ENCODE results near the gene DDX19B. TPM values are rescaled to one million over a fixed set of nuclear protein-coding genes. Genes with fewer than 3 reads are reported as not detected.

DDX19B gene
- polyA plus RNA-seq, 3 donors: 29.2 to 33.0 (median 31.9) TPM

GRCh38 chr16:70250748-70251628 is 48.0 kb upstream of the DDX19B start:
- peaks cover 11 to 20% of the 10 kb centered on the region in 2 donors for H3K4me1 ChIP-seq (ENCODE audit: control insufficient read depth in 1 of 2, insufficient read depth in 2 of 2, low read length in 2 of 2)
- 2% methylated on average over 92 of the region's 92 CpGs for WGBS (ENCODE audit: insufficient coverage)
- peak overlapping the region; percentile 76 for H2AFZ ChIP-seq (ENCODE audit: insufficient read depth, low read depth, low read length, poor library complexity, severe bottlenecking)
- peak overlapping the region; percentile 77 to 87 for H3K4me3 Mint-ChIP-seq
- H3K27ac ChIP-seq (ENCODE audit: low read depth in 1 of 2, low read length in 2 of 2): peak overlapping the region; percentile 57 to 83
- H3K27me3 Mint-ChIP-seq (ENCODE audit: low read depth in 3 of 3): no peaks in the 10 kb centered on the region
- peaks cover 33% of the 10 kb centered on the region for H3K79me2 ChIP-seq (ENCODE audit: insufficient read depth, low read length)
- peak overlapping the region; percentile 88 for H3K4me2 ChIP-seq (replicated peaks; ENCODE audit: extremely low read depth, low read length, poor library complexity, severe bottlenecking)
- intact Hi-C loops (cut with micrococcal nuclease): no loop called here
- H3K9me3 Mint-ChIP-seq: peaks cover 0 to 4% (median 0%) of the 10 kb centered on the region in 7 donors
- H3K27ac Mint-ChIP-seq: peak overlapping the region in 3 of 7 donors; percentile 9 to 59 (median 57)
- peaks cover 18 to 42% of the 10 kb centered on the region in 2 donors for H3K36me3 Mint-ChIP-seq
- H3K4me1 Mint-ChIP-seq: peaks cover 24% of the 10 kb centered on the region
- H4K20me1 ChIP-seq (ENCODE audit: insufficient read depth, low read length): peaks cover 16% of the 10 kb centered on the region
- H3K4me3 ChIP-seq (replicated peaks in 1 of 3; ENCODE audit: low read depth in 2 of 3, low read length in 3 of 3): peak overlapping the region; percentile 38 to 86 (median 81)
- peak overlapping the region; percentile 89 for H3K9ac ChIP-seq (ENCODE audit: insufficient read depth, low read length, poor library complexity, severe bottlenecking)
- peak; percentile 5 to 48 (median 12) for DNase-seq
- peaks cover 9 to 18% of the 10 kb centered on the region in 2 donors for H3K36me3 ChIP-seq (replicated peaks in 1 of 2; ENCODE audit: control insufficient read depth in 1 of 2, insufficient read depth in 2 of 2, low read length in 2 of 2)
- no peaks in the 10 kb centered on the region for H3K27me3 ChIP-seq (ENCODE audit: control insufficient read depth in 2 of 2, insufficient read depth in 2 of 2, low read length in 2 of 2)
- H3K9me3 ChIP-seq (replicated peaks in 1 of 2; ENCODE audit: control insufficient read depth in 1 of 2, insufficient read depth in 1 of 2, low read length in 2 of 2): no peaks in the 10 kb centered on the region
- TF ChIP-seq, protein P1, sequence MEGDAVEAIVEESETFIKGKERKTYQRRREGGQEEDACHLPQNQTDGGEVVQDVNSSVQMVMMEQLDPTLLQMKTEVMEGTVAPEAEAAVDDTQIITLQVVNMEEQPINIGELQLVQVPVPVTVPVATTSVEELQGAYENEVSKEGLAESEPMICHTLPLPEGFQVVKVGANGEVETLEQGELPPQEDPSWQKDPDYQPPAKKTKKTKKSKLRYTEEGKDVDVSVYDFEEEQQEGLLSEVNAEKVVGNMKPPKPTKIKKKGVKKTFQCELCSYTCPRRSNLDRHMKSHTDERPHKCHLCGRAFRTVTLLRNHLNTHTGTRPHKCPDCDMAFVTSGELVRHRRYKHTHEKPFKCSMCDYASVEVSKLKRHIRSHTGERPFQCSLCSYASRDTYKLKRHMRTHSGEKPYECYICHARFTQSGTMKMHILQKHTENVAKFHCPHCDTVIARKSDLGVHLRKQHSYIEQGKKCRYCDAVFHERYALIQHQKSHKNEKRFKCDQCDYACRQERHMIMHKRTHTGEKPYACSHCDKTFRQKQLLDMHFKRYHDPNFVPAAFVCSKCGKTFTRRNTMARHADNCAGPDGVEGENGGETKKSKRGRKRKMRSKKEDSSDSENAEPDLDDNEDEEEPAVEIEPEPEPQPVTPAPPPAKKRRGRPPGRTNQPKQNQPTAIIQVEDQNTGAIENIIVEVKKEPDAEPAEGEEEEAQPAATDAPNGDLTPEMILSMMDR (IDR thresholded peaks at IDR 0.05): no peak

GRCh38 chr16:70251629-70252354 is 47.2 kb upstream of the DDX19B start, which contains the start of gene EXOSC6:
EXOSC6 (minus strand) TSS chr16:70251940; CDS start chr16:70251900, 40 bp downstream.
- Histone ChIP-seq H3K9ac (ENCODE audit: insufficient read depth, low read length, poor library complexity, severe bottlenecking) (peak within 1 kb of the TSS; percentile 89), H3K4me2 (replicated peaks; ENCODE audit: extremely low read depth, low read length, poor library complexity, severe bottlenecking) (peak within 1 kb of the TSS; percentile 88), H2AFZ (ENCODE audit: insufficient read depth, low read depth, low read length, poor library complexity, severe bottlenecking) (peak within 1 kb of the TSS; percentile 76), H3K4me3 (replicated peaks in 1 of 3; ENCODE audit: low read depth in 2 of 3, low read length in 3 of 3) (peak within 1 kb of the TSS; percentile 38 to 86 (median 81)), H3K27me3 (ENCODE audit: control insufficient read depth in 2 of 2, insufficient read depth in 2 of 2, low read length in 2 of 2) (no peaks in the 10 kb centered on the region), H3K36me3 (replicated peaks in 1 of 2; ENCODE audit: control insufficient read depth in 1 of 2, insufficient read depth in 2 of 2, low read length in 2 of 2) (peaks cover 9 to 26% of the 10 kb centered on the region in 2 donors), H3K9me3 (replicated peaks in 1 of 2; ENCODE audit: control insufficient read depth in 1 of 2, insufficient read depth in 1 of 2, low read length in 2 of 2) (no peaks in the 10 kb centered on the region), H3K27ac (ENCODE audit: low read depth in 1 of 2, low read length in 2 of 2) (peak within 1 kb of the TSS; percentile 57 to 83), H4K20me1 (ENCODE audit: insufficient read depth, low read length) (peaks cover 16% of the 10 kb centered on the region), H3K79me2 (ENCODE audit: insufficient read depth, low read length) (peaks cover 33% of the 10 kb centered on the region), H3K4me1 (ENCODE audit: control insufficient read depth in 1 of 2, insufficient read depth in 2 of 2, low read length in 2 of 2) (peaks cover 11 to 20% of the 10 kb centered on the region in 2 donors)
- H3K27ac Mint-ChIP-seq: peak within 1 kb of the TSS; percentile 72 to 90 (median 84)
- WGBS (ENCODE audit: insufficient coverage): 2% methylated on average over 58 of the region's 65 CpGs
- H3K36me3 Mint-ChIP-seq: peaks cover 21 to 48% of the 10 kb centered on the region in 2 donors
- H3K4me3 Mint-ChIP-seq: peak within 1 kb of the TSS; percentile 84 to 87
- H3K27me3 Mint-ChIP-seq (ENCODE audit: low read depth in 3 of 3): no peaks in the 10 kb centered on the region
- peaks cover 0 to 4% (median 0%) of the 10 kb centered on the region in 7 donors for H3K9me3 Mint-ChIP-seq
- intact Hi-C loops (cut with micrococcal nuclease): no loop called here
- TF ChIP-seq, protein P1 (IDR thresholded peaks at IDR 0.05): peak; percentile 96
- peaks cover 21% of the 10 kb centered on the region for H3K4me1 Mint-ChIP-seq
- peak; percentile 88 to 91 (median 89) for DNase-seq
